ENCODE measurements around the gene VSTM4. TPM values are rescaled to one million over a fixed set of nuclear protein-coding genes. Genes with fewer than 3 reads are reported as not detected.

Gene VSTM4
- total RNA-seq, 1 experiment from 2014 or later: 0.07 TPM

- CTCF ChIA-PET: no interaction called here
- H3K27ac ChIP-seq (ENCODE audit: low read depth, low read length): no peak overlapping the region
- H3K9me3 ChIP-seq (ENCODE audit: control insufficient read depth in 1 of 2, insufficient read depth in 1 of 2, low read depth in 1 of 2, low read length in 2 of 2): no peaks in the 10 kb centered on the region
- no peaks in the 10 kb centered on the region for H3K9me2 ChIP-seq (ENCODE audit: insufficient read depth)
- no peaks in the 10 kb centered on the region for H3K4me1 ChIP-seq (ENCODE audit: control insufficient read depth in 1 of 2, insufficient read depth in 2 of 2, low read length in 2 of 2)
- no peaks in the 10 kb centered on the region for H4K20me1 ChIP-seq (ENCODE audit: insufficient read depth)
- no TSS peak for BruUV-seq (replicated peaks)
- H3K27me3 ChIP-seq (ENCODE audit: insufficient read depth, low read length): peaks cover 37% of the 10 kb centered on the region
- RAD21 ChIA-PET (ENCODE audit: low non-redundant PET in 1 of 2, low total read pairs in 2 of 2, uncharacterized antibody in 2 of 2, unreplicated experiment in 2 of 2): no interaction called here
- no peaks in the 10 kb centered on the region for H3K79me2 ChIP-seq (ENCODE audit: insufficient read depth, low read length)
- no peaks in the 10 kb centered on the region for H3K36me3 ChIP-seq (ENCODE audit: control insufficient read depth in 1 of 2, insufficient read depth in 2 of 2, low read length in 2 of 2)
- no peak overlapping the region for H2AFZ ChIP-seq (ENCODE audit: low read depth, low read length, poor library complexity, severe bottlenecking)
- DNase-seq (ENCODE audit: low read depth, low spot score): no peak
- intact Hi-C loops (cut with micrococcal nuclease): no loop called here
- H3K4me2 ChIP-seq (ENCODE audit: low read length): no peak overlapping the region
- no peak for ATAC-seq
- TF ChIP-seq EZH2 (IDR thresholded peaks at IDR 0.05) (no peak), TCF7L2 (IDR thresholded peaks at IDR 0.05; ENCODE audit: borderline replicate concordance, extremely low read depth, insufficient read depth, insufficient read length) (no peak), CEBPB (IDR thresholded peaks at IDR 0.05; ENCODE audit: low read depth) (no peak), ELF1 (IDR thresholded peaks at IDR 0.05; ENCODE audit: borderline replicate concordance, low read depth) (no peak)
- POLR2A ChIA-PET: no interaction called here
- H3K4me3 ChIP-seq (replicated peaks in 1 of 2; ENCODE audit: low read depth in 1 of 2, low read length in 2 of 2): no peak overlapping the region
- no peak overlapping the region for H3K9ac ChIP-seq (ENCODE audit: low read length)
Observed at GRCh38 chr10:49117376-49118070, 2.2 kb upstream of the VSTM4 start.

GRCh38 chr10:49116509-49117375 is 1.4 kb upstream of the VSTM4 start:
- H3K27me3 ChIP-seq (ENCODE audit: insufficient read depth, low read length): peaks cover 35% of the 10 kb centered on the region
- TF ChIP-seq ZFX (IDR thresholded peaks at IDR 0.05) (no peak), SIN3A (IDR thresholded peaks at IDR 0.05; ENCODE audit: low read depth) (no peak), CBX3 (IDR thresholded peaks at IDR 0.05; ENCODE audit: low read depth) (no peak), POLR2A (IDR thresholded peaks at IDR 0.05; ENCODE audit: borderline replicate concordance, extremely low read depth, insufficient read depth, insufficient read length) (no peak), TCF7L2 (IDR thresholded peaks at IDR 0.05; ENCODE audit: borderline replicate concordance, extremely low read depth, insufficient read depth, insufficient read length) (no peak), POLR2AphosphoS5 (IDR thresholded peaks at IDR 0.05; ENCODE audit: low read depth, low read length) (no peak), REST (IDR thresholded peaks at IDR 0.05; ENCODE audit: low read depth) (no peak), EGR1 (IDR thresholded peaks at IDR 0.05; ENCODE audit: low read depth) (no peak), SRF (IDR thresholded peaks at IDR 0.05; ENCODE audit: low read depth) (no peak)
- TF ChIP-seq, protein P1, sequence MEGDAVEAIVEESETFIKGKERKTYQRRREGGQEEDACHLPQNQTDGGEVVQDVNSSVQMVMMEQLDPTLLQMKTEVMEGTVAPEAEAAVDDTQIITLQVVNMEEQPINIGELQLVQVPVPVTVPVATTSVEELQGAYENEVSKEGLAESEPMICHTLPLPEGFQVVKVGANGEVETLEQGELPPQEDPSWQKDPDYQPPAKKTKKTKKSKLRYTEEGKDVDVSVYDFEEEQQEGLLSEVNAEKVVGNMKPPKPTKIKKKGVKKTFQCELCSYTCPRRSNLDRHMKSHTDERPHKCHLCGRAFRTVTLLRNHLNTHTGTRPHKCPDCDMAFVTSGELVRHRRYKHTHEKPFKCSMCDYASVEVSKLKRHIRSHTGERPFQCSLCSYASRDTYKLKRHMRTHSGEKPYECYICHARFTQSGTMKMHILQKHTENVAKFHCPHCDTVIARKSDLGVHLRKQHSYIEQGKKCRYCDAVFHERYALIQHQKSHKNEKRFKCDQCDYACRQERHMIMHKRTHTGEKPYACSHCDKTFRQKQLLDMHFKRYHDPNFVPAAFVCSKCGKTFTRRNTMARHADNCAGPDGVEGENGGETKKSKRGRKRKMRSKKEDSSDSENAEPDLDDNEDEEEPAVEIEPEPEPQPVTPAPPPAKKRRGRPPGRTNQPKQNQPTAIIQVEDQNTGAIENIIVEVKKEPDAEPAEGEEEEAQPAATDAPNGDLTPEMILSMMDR (IDR thresholded peaks at IDR 0.05 in 2 of 3, conservative IDR thresholded peaks at IDR 0.05 in 1 of 3; ENCODE audit: borderline replicate concordance in 1 of 3, insufficient read depth in 1 of 3, low read depth in 2 of 3, low read length in 2 of 3): no peak
- TF ChIP-seq, protein P2, sequence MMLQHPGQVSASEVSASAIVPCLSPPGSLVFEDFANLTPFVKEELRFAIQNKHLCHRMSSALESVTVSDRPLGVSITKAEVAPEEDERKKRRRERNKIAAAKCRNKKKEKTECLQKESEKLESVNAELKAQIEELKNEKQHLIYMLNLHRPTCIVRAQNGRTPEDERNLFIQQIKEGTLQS (IDR thresholded peaks at IDR 0.05): no peak

More at GRCh38 chr10:49116509-49117375, 1.4 kb upstream of the VSTM4 start:
- no peaks in the 10 kb centered on the region for H3K9me3 ChIP-seq (ENCODE audit: control insufficient read depth in 1 of 2, insufficient read depth in 1 of 2, low read depth in 1 of 2, low read length in 2 of 2)
- H3K4me2 ChIP-seq (ENCODE audit: low read length): no peak overlapping the region
- no peak for DNase-seq (ENCODE audit: low read depth, low spot score)
- H4K20me1 ChIP-seq (ENCODE audit: insufficient read depth): no peaks in the 10 kb centered on the region
- no peak overlapping the region for H2AFZ ChIP-seq (ENCODE audit: low read depth, low read length, poor library complexity, severe bottlenecking)
- ChIA-PET POLR2A (no interaction called here), RAD21 (ENCODE audit: low non-redundant PET in 1 of 2, low total read pairs in 2 of 2, uncharacterized antibody in 2 of 2, unreplicated experiment in 2 of 2) (no interaction called here), CTCF (no interaction called here)
- no peaks in the 10 kb centered on the region for H3K79me2 ChIP-seq (ENCODE audit: insufficient read depth, low read length)
- H3K4me3 ChIP-seq (replicated peaks in 1 of 2; ENCODE audit: low read depth in 1 of 2, low read length in 2 of 2): no peak overlapping the region
- no peaks in the 10 kb centered on the region for H3K36me3 ChIP-seq (ENCODE audit: control insufficient read depth in 1 of 2, insufficient read depth in 2 of 2, low read length in 2 of 2)
- BruUV-seq (replicated peaks): no TSS peak
- intact Hi-C loops (cut with micrococcal nuclease): no loop called here
- no peak overlapping the region for H3K27ac ChIP-seq (ENCODE audit: low read depth, low read length)
- H3K9me2 ChIP-seq (ENCODE audit: insufficient read depth): no peaks in the 10 kb centered on the region
- H3K4me1 ChIP-seq (ENCODE audit: control insufficient read depth in 1 of 2, insufficient read depth in 2 of 2, low read length in 2 of 2): no peaks in the 10 kb centered on the region
- H3K9ac ChIP-seq (ENCODE audit: low read length): no peak overlapping the region
- ATAC-seq: no peak
